Measurements from ENCODE around the gene INHBE.

DNA sequence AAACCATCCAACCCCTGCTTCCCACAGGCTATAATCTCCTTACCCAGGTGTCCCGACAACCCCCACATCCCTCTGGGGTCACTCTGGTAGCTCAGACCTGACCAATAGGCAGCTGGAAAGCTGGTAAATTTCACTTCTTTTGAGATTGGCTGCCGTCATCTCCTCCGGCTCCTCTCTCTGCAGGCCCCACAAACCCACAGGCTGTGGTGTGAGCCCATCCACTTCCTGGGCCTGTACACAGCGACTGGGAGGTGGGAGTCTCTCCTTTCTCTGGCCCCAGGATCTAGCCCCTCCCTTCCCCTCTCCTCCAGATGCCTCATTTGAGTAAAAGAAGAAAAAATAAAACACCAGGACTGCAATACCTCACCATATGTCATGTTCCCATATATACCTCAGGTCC lies 19.8 kb upstream of the INHBE start:
- TF ChIP-seq, protein P1, sequence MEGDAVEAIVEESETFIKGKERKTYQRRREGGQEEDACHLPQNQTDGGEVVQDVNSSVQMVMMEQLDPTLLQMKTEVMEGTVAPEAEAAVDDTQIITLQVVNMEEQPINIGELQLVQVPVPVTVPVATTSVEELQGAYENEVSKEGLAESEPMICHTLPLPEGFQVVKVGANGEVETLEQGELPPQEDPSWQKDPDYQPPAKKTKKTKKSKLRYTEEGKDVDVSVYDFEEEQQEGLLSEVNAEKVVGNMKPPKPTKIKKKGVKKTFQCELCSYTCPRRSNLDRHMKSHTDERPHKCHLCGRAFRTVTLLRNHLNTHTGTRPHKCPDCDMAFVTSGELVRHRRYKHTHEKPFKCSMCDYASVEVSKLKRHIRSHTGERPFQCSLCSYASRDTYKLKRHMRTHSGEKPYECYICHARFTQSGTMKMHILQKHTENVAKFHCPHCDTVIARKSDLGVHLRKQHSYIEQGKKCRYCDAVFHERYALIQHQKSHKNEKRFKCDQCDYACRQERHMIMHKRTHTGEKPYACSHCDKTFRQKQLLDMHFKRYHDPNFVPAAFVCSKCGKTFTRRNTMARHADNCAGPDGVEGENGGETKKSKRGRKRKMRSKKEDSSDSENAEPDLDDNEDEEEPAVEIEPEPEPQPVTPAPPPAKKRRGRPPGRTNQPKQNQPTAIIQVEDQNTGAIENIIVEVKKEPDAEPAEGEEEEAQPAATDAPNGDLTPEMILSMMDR (IDR thresholded peaks at IDR 0.05), result no peak
- no peak for TF ChIP-seq POLR2AphosphoS5 (IDR thresholded peaks at IDR 0.05; ENCODE audit: low read depth, low read length)
- no peak for TF ChIP-seq SIN3A (IDR thresholded peaks at IDR 0.05; ENCODE audit: borderline replicate concordance, insufficient read depth, low read depth, low read length)
- TF ChIP-seq, protein P2, sequence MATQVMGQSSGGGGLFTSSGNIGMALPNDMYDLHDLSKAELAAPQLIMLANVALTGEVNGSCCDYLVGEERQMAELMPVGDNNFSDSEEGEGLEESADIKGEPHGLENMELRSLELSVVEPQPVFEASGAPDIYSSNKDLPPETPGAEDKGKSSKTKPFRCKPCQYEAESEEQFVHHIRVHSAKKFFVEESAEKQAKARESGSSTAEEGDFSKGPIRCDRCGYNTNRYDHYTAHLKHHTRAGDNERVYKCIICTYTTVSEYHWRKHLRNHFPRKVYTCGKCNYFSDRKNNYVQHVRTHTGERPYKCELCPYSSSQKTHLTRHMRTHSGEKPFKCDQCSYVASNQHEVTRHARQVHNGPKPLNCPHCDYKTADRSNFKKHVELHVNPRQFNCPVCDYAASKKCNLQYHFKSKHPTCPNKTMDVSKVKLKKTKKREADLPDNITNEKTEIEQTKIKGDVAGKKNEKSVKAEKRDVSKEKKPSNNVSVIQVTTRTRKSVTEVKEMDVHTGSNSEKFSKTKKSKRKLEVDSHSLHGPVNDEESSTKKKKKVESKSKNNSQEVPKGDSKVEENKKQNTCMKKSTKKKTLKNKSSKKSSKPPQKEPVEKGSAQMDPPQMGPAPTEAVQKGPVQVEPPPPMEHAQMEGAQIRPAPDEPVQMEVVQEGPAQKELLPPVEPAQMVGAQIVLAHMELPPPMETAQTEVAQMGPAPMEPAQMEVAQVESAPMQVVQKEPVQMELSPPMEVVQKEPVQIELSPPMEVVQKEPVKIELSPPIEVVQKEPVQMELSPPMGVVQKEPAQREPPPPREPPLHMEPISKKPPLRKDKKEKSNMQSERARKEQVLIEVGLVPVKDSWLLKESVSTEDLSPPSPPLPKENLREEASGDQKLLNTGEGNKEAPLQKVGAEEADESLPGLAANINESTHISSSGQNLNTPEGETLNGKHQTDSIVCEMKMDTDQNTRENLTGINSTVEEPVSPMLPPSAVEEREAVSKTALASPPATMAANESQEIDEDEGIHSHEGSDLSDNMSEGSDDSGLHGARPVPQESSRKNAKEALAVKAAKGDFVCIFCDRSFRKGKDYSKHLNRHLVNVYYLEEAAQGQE (IDR thresholded peaks at IDR 0.05; ENCODE audit: insufficient read depth in 1 of 2, low read depth in 2 of 2, low read length in 1 of 2), result no peak
- no peak for TF ChIP-seq TCF7L2 (IDR thresholded peaks at IDR 0.05; ENCODE audit: low read depth, low read length)

All from Panc1 (cell line).